Tibial nerve (tissue), 4 donors: ENCODE measurements around the gene VIPR2. TPM values are rescaled to one million over a fixed set of nuclear protein-coding genes. Genes with fewer than 3 reads are reported as not detected.

ENCODE experiments used
- DNase-seq, 2 donors: peaks; one replicate each; pipeline ENCODE4 v3.0.0-alpha.2; 2019; ENCODE audit warnings: low spot score in 2 of 2
- H3K27ac ChIP-seq, 4 donors: fragments of 200-600 bp; sonication (generic) in 3 of 4; one replicate each; pipeline ENCODE4 v1.5.1; 2017 to 2019; ENCODE audit warnings: mild to moderate bottlenecking in 1 of 4
- H3K27me3 ChIP-seq, 2 donors: fragments of 200-600 bp; sonication (generic) in 1 of 2; one replicate each; pipeline versions ENCODE4 v1.5.1 to v1.6.0; 2017 to 2019
- H3K36me3 ChIP-seq, 3 donors: fragments of 200-600 bp; sonication (generic); one replicate each; pipeline ENCODE4 v1.5.1; 2018 to 2019
- H3K4me1 ChIP-seq, 4 donors: fragments of 200-600 bp; sonication (generic) in 3 of 4; one replicate each; pipeline ENCODE4 v1.5.1; 2017 to 2019
- H3K4me3 ChIP-seq, 4 donors: fragments of 200-600 bp; sonication (generic) in 3 of 4; one replicate each; pipeline ENCODE4 v1.5.1; 2017 to 2019; ENCODE audit warnings: mild to moderate bottlenecking in 1 of 4, moderate library complexity in 1 of 4
- H3K9me3 ChIP-seq, 4 donors: fragments of 200-600 bp; sonication (generic) in 3 of 4; one replicate each; pipeline ENCODE4 v1.5.1; 2017 to 2019
- CTCF ChIP-seq, 5 experiments: fragments of 200-600 bp in 3 of 5; fragments of 450-650 bp in 2 of 5; sonication (generic) in 3 of 5; IDR thresholded peaks; one replicate each; pipeline ENCODE4 v1.5.1; 2016 to 2019; ENCODE audit warnings: antibody characterized with exemption in 5 of 5, mild to moderate bottlenecking in 3 of 5, moderate library complexity in 2 of 5
- EP300 ChIP-seq, 2 donors: sonication (generic); formaldehyde crosslinking; IDR thresholded peaks; one replicate each; pipeline ENCODE4 v1.6.1; 2017; ENCODE audit warnings: antibody characterized with exemption in 2 of 2, mild to moderate bottlenecking in 1 of 2
- POLR2A ChIP-seq, 2 donors: fragments of 450-650 bp; IDR thresholded peaks; one replicate each; pipeline ENCODE4 v1.6.1; 2017; ENCODE audit warnings: antibody characterized with exemption in 2 of 2, mild to moderate bottlenecking in 2 of 2, moderate library complexity in 2 of 2
- WGBS, 2 donors: methylation state at CpG; one replicate each; pipeline ENCODE4 v1.1.5; 2018; 5-methylcytosine and 5-hydroxymethylcytosine counted together
- total RNA-seq, 4 donors: library from RNA; depleted of rRNA; stranded (reverse); fragments of >200 nt; gene quantifications; one replicate each; pipeline ENCODE4 v1.1.0, GENCODE V29; 2016

Gene VIPR2
- total RNA-seq, 4 donors from 2014 or later = 0.22 to 3.6 (median 2.9) TPM

- TF ChIP-seq POLR2A (IDR thresholded peaks at IDR 0.05) (no peak), CTCF (IDR thresholded peaks at IDR 0.05) (no peak), EP300 (IDR thresholded peaks at IDR 0.05) (no peak)
- DNase-seq = no peak
- no peaks in the 10 kb centered on the region for H3K9me3 ChIP-seq
- 87 to 90% methylated on average over 17 to 18 of the region's 18 CpGs for WGBS, 2 donors
- no peaks in the 10 kb centered on the region for H3K27me3 ChIP-seq
- no peak overlapping the region for H3K27ac ChIP-seq
- no peaks in the 10 kb centered on the region for H3K4me1 ChIP-seq
- no peak overlapping the region for H3K4me3 ChIP-seq
- H3K36me3 ChIP-seq = no peaks in the 10 kb centered on the region
Observed at GRCh38 chr7:159088016-159088865, 56.4 kb downstream of the VIPR2 start.

- Histone ChIP-seq H3K4me1 (no peaks in the 10 kb centered on the region), H3K36me3 (no peaks in the 10 kb centered on the region), H3K4me3 (no peak overlapping the region), H3K27ac (no peak overlapping the region), H3K9me3 (no peaks in the 10 kb centered on the region), H3K27me3 (no peaks in the 10 kb centered on the region)
- DNase-seq = no peak
- TF ChIP-seq POLR2A (IDR thresholded peaks at IDR 0.05) (no peak), CTCF (IDR thresholded peaks at IDR 0.05) (no peak), EP300 (IDR thresholded peaks at IDR 0.05) (no peak)
- WGBS, 2 donors = 86 to 100% methylated on average over 4 to 10 of the region's 10 CpGs
Observed at GRCh38 chr7:159086301-159086925, 58.3 kb downstream of the VIPR2 start.

GRCh38 chr7:159084069-159084801, 60.4 kb downstream of the VIPR2 start:
- Histone ChIP-seq H3K27me3 (no peaks in the 10 kb centered on the region), H3K36me3 (no peaks in the 10 kb centered on the region), H3K4me3 (no peak overlapping the region), H3K27ac (no peak overlapping the region), H3K9me3 (no peaks in the 10 kb centered on the region), H3K4me1 (no peaks in the 10 kb centered on the region)
- no peak for DNase-seq
- TF ChIP-seq EP300 (IDR thresholded peaks at IDR 0.05) (no peak), CTCF (IDR thresholded peaks at IDR 0.05) (no peak), POLR2A (IDR thresholded peaks at IDR 0.05) (no peak)
- 55 to 70% methylated on average over 24 to 25 of the region's 27 CpGs for WGBS, 2 donors

- Histone ChIP-seq H3K4me3 (no peak overlapping the region), H3K27ac (no peak overlapping the region), H3K36me3 (no peaks in the 10 kb centered on the region), H3K9me3 (no peaks in the 10 kb centered on the region), H3K4me1 (no peaks in the 10 kb centered on the region), H3K27me3 (no peaks in the 10 kb centered on the region)
- DNase-seq = no peak
- TF ChIP-seq POLR2A (IDR thresholded peaks at IDR 0.05) (no peak), CTCF (IDR thresholded peaks at IDR 0.05) (no peak), EP300 (IDR thresholded peaks at IDR 0.05) (no peak)
- WGBS, 2 donors = 79 to 94% methylated on average over 2 of the region's 2 CpGs
Observed at GRCh38 chr7:159083698-159084068, 61.0 kb downstream of the VIPR2 start.
